GM12892 (cell line): Measurements from ENCODE around the gene FBN3. TPM values are rescaled to one million over a fixed set of nuclear protein-coding genes. Genes with fewer than 3 reads are reported as not detected.

Experiments used
- DNase-seq: peaks from one replicate; pipeline ENCODE4 v3.0.0; 2011; ENCODE audit not compliant: insufficient read length
- FAIRE-seq: peaks from 2 replicates; lab custom pipeline; 2011; peaks lifted over from hg19 to GRCh38; lab: Jason Lieb, UNC
- POLR2A ChIP-seq: IDR thresholded peaks from 2 replicates; pipeline ENCODE4 v1.6.1; 2011; ENCODE audit warnings: low read depth, low read length, control low read depth
- POLR2AphosphoS5 ChIP-seq: IDR thresholded peaks from 2 replicates; pipeline ENCODE4 v1.6.1; 2011; ENCODE audit warnings: low read depth, low read length, control low read depth
- TAF1 ChIP-seq: IDR thresholded peaks from 2 replicates; pipeline ENCODE4 v1.6.1; 2011; ENCODE audit warnings: low read depth, mild to moderate bottlenecking, control low read depth, low read length, borderline replicate concordance
- polyA plus RNA-seq: library from polyadenylated mRNA; unstranded; fragments of >200 nt; gene quantifications from one replicate; pipeline ENCODE4 v1.2.1, GENCODE V29; 2012; ENCODE audit warnings: missing spikeins, inconsistent platforms; ENCODE audit not compliant: missing spikeins

FBN3 gene
- 0.02 TPM for polyA plus RNA-seq

DNA sequence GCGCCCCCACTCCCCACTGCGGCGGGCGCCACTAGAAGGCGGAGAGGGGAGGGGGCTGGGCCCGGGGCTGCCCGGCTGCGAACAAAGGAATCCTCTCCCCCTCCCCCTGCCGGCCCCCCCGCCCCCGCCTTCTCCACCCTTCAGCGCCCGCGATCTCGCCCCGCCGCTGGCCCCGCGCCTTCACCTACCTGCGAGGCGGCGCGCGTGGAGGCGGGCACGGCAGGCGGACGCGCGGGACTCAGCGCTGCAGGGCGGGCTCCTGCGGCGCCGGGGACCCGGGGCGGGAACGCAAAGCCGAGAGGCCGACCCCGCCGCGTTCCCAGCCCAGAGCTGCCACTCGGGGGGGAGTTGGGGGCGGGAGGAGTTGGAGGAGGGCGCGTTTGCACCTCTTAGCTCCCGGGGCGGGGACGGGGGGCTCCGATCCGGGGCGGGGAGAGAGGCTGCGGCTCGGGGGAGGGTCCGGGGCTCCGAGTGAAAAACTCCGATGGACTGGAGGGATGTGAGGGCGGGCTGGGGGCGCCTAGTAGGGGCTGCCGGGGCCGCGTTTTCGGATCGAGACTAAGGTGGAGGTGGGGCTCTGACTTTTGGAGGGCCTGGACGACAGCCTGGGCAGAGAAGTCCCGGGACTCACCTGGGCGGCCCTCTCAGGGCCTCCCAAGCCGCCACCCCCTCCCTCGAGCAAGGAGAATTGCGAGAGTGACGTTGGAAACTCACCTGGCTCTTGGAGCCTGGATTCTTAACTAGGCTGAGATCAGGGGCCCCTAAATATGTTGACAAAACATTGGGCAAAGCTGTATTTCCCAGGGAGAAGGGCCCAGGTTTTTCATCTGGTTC, at the start of gene FBN3:
FBN3 (minus strand) TSS at position 332 of the 834 bp plus-strand sequence. CDS start 2,112 bp downstream, outside the sequence.
- TF ChIP-seq POLR2A (no peak), TAF1 (no peak), POLR2AphosphoS5 (no peak)
- DNase-seq (peak; percentile 25), FAIRE-seq (no peak)

DNA sequence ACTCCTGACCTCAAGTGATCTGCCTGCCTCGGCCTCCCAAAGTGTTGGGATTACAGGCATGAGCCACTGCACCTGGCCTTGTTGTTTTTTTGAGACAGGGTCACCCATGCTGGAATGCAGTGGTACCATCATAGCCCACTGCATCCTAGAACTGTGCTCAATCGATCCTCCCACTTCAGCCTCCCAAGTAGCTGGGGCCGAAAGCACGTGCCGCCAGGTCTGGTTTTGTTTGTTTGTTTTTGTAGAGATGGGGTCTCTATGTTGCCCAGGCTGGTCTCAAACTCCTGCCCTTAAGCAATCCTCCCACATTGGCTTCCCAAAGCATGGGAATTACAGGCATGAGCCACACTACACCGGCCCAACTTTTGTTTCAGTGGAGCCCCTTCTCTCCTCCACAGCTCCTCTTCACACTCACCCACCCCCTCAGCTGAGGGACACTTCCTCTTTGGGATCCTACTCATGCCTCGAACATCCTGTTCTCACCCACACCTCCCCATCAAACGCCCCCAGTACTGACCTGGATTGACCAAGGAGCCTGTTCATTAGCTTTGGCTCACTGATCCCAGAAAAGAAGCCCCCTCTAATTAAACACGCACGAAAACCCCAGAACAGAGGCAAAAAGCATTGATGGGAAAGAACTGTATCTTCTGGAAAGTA, 47.0 kb upstream of the FBN3 start:
- peak; percentile 92 for FAIRE-seq
- DNase-seq: no peak
- no peak for TF ChIP-seq POLR2A
- TF ChIP-seq TAF1: no peak
- no peak for TF ChIP-seq POLR2AphosphoS5

DNA sequence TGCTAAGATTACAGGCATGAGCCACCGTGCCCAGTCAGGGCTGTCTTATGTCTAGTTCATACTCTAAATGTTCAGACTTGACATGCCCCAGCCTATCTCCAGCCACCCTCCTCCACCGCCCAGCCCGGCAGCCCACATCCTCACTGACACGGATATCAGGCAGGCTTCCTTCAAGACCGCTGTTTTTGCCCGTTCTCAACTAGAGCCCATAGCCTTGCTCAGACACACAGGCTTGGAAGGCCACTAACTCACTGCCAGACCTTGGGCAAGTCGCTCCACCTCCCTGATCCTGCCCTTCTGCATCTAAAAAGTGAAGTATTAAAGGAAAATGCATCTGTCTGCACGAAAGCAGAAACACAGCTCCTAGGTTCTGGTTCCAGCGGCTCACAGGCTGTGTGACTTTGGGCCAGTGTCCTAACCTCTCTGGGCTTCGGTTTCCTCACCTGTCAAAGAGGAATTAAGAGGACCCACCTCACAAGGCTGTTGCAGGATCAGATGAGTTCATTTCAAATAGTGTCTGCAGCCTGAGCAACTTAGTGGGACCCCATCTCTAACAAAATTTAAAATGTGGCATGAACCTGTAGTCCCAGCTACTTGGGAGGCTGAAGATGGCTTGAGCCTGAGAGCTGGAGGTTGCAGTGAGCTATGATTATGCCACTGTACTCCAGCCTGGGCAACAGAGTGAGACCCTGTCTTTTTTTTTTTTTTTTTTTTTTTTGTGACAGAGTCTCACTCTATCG, 45.3 kb upstream of the FBN3 start:
- TF ChIP-seq POLR2A (no peak), POLR2AphosphoS5 (no peak), TAF1 (no peak)
- DNase-seq: no peak
- FAIRE-seq: no peak

DNA sequence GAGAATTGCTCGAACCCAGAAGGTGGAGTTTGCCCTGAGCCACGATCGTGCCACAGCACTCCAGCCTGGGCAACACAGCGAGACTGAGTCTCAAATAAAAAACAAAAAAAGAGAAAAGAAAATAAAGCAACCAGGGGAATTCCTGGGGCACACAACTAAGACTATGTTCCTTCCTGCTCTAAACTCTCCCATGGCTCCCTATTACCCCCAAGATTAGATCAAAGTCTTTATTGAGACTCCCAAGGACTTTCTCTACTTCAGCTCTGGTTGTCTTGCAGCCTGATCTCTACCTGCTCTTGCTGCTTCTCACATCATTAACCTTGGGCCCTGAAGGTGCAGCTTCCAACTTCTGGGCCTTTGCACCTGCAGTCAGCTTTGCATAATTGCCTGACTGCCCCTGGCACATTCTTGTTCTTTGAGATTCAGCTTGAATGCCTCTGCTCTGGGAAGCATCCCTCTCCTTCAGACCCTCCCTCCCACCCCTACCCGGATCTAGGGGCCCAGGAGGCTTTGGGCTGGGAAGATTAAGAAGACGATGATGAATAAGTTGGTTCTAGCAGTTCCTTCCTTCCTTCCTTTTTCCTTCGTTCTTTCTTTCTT, 42.9 kb upstream of the FBN3 start:
- DNase-seq (no peak), FAIRE-seq (peak; percentile 33)
- TF ChIP-seq TAF1: no peak
- TF ChIP-seq POLR2AphosphoS5: no peak

DNA sequence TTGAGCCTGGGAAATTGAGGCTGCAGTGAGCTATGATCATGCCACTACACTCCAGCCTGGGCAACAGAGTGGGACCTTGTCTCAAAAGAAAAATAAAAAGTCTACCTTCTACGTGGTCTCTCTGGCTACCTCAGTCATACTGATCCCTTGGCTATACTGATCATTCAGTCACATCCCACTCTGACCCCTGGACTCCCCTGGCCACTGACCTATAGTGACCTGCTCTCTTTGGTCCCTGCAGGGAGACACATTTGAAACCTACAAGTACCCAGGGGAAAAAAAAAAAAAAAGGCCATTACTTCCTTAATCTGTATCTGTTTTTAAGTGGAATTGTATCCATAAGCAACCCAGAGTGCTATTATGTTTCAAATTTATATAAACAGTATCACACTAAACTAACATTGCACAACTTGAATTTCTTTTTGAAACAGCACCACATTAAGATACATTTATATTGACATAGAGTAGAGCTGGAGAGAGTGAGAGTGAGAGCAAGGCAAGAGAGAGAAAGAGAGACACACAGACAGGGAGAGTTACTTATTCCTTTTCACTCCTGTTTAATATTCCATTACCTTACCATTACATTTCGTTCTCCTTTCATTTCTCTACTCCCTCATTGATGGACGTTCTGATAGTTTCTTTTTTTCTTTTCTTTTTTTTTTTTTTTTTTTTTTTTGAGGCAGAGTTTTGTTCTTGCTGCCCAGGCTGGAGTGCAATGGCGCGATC, 36.1 kb upstream of the FBN3 start:
- no peak for DNase-seq
- TF ChIP-seq POLR2AphosphoS5: no peak
- no peak for TF ChIP-seq TAF1
- TF ChIP-seq POLR2A: no peak
- no peak for FAIRE-seq

DNA sequence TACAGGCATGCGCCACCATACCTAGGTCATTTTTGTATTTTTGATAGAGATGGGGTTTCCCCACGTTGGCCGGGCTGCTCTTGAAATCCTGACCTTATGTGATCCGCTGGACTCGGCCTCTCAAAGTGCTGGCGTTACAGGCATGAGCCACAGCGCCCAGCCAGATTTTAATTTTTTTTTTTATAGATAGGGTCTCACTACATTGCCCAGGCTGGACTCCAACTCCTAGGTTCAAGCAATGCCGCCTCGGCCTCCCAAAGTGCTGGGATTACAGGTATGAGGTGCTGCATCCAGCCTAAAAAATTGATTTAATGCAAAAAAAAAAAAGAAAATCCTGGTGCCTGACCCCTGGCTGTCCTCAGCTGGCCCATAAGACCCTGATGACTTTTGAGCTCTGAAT, 34.9 kb upstream of the FBN3 start:
- FAIRE-seq (no peak), DNase-seq (no peak)
- TF ChIP-seq TAF1 (no peak), POLR2AphosphoS5 (no peak), POLR2A (no peak)

DNA sequence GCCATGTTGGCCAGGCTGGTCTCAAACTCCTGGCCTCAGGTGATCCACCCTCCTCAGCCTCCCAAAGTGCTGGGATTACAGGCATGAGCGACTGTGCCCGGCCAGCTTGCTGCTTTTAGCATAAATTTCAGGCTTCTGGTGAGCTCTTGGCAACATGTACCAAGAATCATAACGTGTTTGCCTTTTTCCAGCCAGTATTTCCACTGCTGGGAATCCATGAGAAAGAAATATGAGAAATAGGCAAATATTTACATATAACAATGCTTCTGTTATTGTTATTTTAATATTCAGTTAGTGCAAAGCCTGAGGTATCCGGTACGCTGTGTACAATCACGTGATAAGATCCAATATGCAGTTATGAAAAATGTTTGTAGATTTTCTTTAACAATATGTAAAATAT, 30.6 kb upstream of the FBN3 start:
- no peak for FAIRE-seq
- TF ChIP-seq POLR2AphosphoS5 (no peak), POLR2A (no peak), TAF1 (no peak)
- DNase-seq: no peak

DNA sequence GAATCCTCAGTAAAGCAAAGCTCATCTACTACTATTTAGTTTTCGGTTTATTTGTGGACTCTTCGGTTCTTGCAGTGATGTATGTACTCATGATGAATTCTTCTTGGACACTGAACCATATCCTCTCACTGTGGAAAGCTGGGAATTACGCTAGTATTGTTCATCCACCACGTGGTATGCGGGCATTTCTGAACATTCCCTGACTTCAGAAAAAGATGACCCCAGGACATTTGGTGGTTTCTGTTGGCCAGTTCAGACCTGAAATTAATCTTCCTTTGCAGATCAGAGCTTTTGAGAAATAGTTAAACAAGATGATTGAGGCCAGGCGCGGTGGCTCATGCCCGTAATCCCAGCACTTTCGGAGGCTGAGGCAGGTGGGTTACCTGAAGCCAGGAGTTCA, 25.3 kb upstream of the FBN3 start:
- FAIRE-seq (no peak), DNase-seq (no peak)
- TF ChIP-seq POLR2A (no peak), POLR2AphosphoS5 (no peak), TAF1 (no peak)

DNA sequence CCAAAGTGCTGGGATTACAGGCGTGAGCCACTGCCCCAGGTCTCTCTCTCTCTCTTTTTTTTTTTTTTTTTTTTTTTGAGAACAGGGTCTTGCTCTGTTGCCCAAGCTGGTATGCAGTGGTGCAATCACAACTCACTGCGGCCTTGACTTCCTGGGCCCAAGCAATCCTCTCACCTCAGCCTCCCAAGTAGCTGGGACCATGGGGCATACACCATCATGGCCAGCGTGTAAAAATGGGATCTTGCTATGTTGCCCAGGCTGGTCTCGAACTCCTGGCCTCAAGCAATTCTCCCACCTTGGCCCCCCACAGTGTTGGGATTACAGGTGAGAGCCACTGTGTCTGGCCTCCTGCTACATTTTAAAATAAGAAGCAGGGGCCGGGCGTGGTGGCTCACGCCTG, 19.1 kb upstream of the FBN3 start:
- DNase-seq: no peak
- no peak for FAIRE-seq
- TF ChIP-seq POLR2A (no peak), POLR2AphosphoS5 (no peak), TAF1 (no peak)

DNA sequence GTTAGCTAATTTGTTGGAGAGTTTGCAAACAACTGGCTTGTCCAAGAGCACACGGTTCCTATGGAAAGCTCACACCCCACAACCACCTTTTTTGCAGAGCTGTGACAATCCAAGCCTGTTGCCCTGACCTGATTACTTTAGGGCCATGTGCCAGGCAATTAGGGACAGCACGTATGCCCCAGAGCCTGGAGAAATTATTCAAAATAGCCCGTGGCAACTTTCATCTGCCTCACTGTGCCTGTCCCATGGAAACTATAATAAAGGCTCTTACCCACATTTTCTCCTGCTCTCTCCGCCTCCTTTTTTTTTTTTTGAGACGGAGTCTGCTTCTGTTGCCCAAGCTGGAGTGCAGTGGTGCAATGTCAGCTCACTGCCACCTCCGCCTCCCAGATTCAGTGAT, 18.6 kb upstream of the FBN3 start:
- no peak for TF ChIP-seq POLR2AphosphoS5
- TF ChIP-seq POLR2A: no peak
- no peak for TF ChIP-seq TAF1
- DNase-seq (no peak), FAIRE-seq (no peak)

DNA sequence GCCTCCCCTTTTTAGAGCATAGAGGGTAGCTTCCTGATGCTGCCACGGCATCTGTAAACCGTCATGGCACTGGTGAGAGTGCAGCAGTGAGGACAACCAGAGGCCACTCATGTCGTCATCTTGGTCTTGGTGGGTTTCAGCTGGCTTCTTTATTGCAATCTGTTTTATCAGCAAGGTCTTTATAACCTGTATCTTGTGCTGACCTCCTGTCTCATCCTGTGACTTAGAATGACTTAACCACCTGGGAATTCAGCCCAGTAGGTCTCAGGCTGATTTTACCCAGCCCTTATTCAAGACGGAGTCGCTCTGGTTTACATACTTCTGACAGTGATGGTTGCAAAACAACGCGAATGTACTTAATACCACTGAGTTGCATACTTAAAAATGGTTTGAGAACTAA, 14.4 kb upstream of the FBN3 start:
- FAIRE-seq (no peak), DNase-seq (no peak)
- TF ChIP-seq TAF1 (no peak), POLR2AphosphoS5 (no peak), POLR2A (no peak)
